ENCODE results near the gene DEFB132. TPM values are rescaled to one million over a fixed set of nuclear protein-coding genes. Genes with fewer than 3 reads are reported as not detected.

The DEFB132 gene, protein sequence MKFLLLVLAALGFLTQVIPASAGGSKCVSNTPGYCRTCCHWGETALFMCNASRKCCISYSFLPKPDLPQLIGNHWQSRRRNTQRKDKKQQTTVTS
- not detected for polyA plus RNA-seq (2013, experiment 1 of 2)
- polyA plus RNA-seq (2013, experiment 2 of 2) = not detected

DNA sequence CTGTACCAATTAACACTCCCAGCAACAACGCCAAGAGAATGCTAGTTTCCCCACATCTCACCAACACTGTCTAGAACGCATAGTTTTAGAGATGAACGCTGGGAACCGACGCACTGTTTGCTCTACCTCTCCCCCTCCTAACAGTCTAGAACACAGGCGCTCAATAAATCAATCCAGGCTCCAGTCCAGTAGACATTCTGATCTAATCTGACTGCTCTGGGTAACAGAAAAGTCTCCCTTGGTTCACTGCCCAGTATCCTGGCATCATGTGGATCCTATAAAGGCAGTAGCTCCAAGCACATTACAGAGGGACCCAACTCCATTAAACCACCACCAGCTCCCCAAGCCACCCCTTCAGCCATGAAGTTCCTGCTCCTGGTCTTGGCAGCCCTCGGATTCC, at the start of gene DEFB132:
Gene DEFB132, plus strand, starts transcription at position 306 of the 400 bp plus-strand sequence. Its CDS starts 55 bp downstream, at position 361.
- H4K5ac ChIP-seq (ENCODE audit: low read length) = no peak within 1 kb of the TSS
- H3K79me2 ChIP-seq (ENCODE audit: control insufficient read depth, insufficient read depth, low read length) = no peaks in the 10 kb centered on the region
- H3K4me3 ChIP-seq (ENCODE audit: low read length) = no peak within 1 kb of the TSS
- no peak within 1 kb of the TSS for H4K8ac ChIP-seq (ENCODE audit: low read depth, low read length)
- no peaks in the 10 kb centered on the region for H3K79me1 ChIP-seq (ENCODE audit: low read length)
- WGBS (ENCODE audit: extremely low coverage, insufficient coverage, low lambda C conversion rate) = no CpG with 5 or more reads among the region's 7 CpGs
- no peak within 1 kb of the TSS for H3K4ac ChIP-seq (ENCODE audit: low read depth, low read length)
- no peak within 1 kb of the TSS for H3K9ac ChIP-seq (ENCODE audit: low read length)
- DNase-seq = no peak
- no peak within 1 kb of the TSS for H2BK15ac ChIP-seq (replicated peaks; ENCODE audit: low read depth)
- no peak within 1 kb of the TSS for H3K56ac ChIP-seq (ENCODE audit: low read length)
- no peak within 1 kb of the TSS for H3K4me2 ChIP-seq (ENCODE audit: low read length)
- peaks cover 4% of the 10 kb centered on the region for H3K27me3 ChIP-seq (ENCODE audit: insufficient read depth, low read length, poor library complexity)
- H2BK5ac ChIP-seq (ENCODE audit: low read length) = no peak within 1 kb of the TSS
- no peak within 1 kb of the TSS for H2BK120ac ChIP-seq (ENCODE audit: low read depth, low read length)
- no peaks in the 10 kb centered on the region for H3K4me1 ChIP-seq (ENCODE audit: control insufficient read depth, low read depth, low read length)
- no peak within 1 kb of the TSS for H3K27ac ChIP-seq (ENCODE audit: low read depth, low read length)
- no peaks in the 10 kb centered on the region for H3K36me3 ChIP-seq (ENCODE audit: control insufficient read depth, insufficient read depth, low read length)
- no peak within 1 kb of the TSS for H3K23ac ChIP-seq (ENCODE audit: low read length)
- no peak within 1 kb of the TSS for H3K18ac ChIP-seq (ENCODE audit: low read length)
- H2AK5ac ChIP-seq (ENCODE audit: low read length) = no peak within 1 kb of the TSS

DNA sequence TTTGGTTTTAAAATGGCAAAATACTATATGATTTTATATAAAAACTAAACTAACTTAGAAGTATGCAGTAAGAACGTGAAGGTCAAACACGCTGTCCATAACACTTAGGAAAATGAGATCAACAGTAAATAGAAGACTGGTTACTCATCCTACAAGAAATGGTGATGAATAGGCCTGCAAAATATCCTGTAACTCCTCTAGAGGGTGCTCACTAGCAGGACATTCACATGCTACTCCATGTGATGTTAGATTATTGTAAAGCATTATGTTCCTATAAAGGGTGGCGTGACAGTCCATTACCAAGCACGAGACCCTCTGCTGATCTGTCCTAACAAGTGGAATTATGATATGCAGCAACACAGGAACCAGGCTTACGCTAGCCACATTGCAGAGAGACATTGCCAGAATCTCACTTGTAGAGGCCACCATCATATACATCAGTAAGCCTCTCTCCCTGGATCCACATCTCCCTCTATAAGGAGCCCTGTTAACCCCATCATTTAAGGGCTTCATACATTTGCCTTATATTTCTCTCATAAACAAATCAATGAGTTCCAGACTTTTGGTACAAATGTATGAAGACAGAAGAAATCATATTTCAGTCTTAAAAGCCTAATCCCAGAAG, 48.5 kb upstream of the DEFB132 start:
- Histone ChIP-seq H4K8ac (ENCODE audit: low read depth, low read length) (no peak overlapping the region), H3K56ac (ENCODE audit: low read length) (no peak overlapping the region), H3K4me3 (ENCODE audit: low read length) (no peak overlapping the region), H2AK5ac (ENCODE audit: low read length) (no peak overlapping the region), H2BK15ac (replicated peaks; ENCODE audit: low read depth) (no peak overlapping the region), H3K23ac (ENCODE audit: low read length) (no peak overlapping the region), H3K9ac (ENCODE audit: low read length) (no peak overlapping the region), H3K18ac (ENCODE audit: low read length) (no peak overlapping the region), H3K27ac (ENCODE audit: low read depth, low read length) (no peak overlapping the region), H2BK120ac (ENCODE audit: low read depth, low read length) (no peak overlapping the region), H3K4ac (ENCODE audit: low read depth, low read length) (no peak overlapping the region), H3K4me2 (ENCODE audit: low read length) (no peak overlapping the region), H3K36me3 (ENCODE audit: control insufficient read depth, insufficient read depth, low read length) (no peaks in the 10 kb centered on the region), H3K27me3 (ENCODE audit: insufficient read depth, low read length, poor library complexity) (no peaks in the 10 kb centered on the region), H3K4me1 (ENCODE audit: control insufficient read depth, low read depth, low read length) (no peaks in the 10 kb centered on the region), H2BK5ac (ENCODE audit: low read length) (no peak overlapping the region), H3K79me2 (ENCODE audit: control insufficient read depth, insufficient read depth, low read length) (no peaks in the 10 kb centered on the region), H4K5ac (ENCODE audit: low read length) (no peak overlapping the region), H3K79me1 (ENCODE audit: low read length) (no peaks in the 10 kb centered on the region)
- no CpG with 5 or more reads among the region's 5 CpGs for WGBS (ENCODE audit: extremely low coverage, insufficient coverage, low lambda C conversion rate)
- DNase-seq = peak; percentile 54

DNA sequence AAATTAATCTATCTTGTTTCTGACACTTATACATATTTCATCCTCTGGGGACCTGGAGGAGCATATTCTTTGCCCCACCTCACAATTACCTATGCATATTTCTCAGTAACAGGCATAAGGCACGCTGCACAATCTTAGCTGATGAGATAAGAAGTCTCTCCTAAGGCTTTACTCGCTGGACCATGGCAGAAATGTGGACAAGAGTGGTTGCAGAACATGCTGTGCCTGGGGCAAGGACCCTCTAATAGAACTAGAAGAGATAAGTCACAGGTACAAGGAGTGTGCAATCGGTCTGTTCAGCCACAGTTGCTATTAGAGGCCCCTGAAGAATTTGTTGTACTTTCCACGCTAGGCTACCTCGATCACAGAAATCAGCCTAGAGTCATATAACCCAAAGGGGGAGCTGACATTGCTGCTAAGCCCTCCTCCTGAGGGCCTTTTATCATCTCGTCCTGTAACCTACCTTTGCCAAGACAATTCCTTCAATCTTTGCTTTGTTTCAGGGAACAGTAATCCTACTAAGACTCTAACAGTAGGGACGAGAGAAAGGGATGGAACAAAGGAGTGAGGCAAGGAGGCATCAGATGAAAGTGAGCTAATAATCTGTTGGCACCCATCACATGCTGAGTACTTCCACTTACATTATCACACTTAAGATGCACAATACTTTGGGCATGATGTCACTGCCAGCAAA, 46.6 kb upstream of the DEFB132 start:
- WGBS (ENCODE audit: extremely low coverage, insufficient coverage, low lambda C conversion rate) = no CpG with 5 or more reads among the region's 7 CpGs
- no peak overlapping the region for H4K5ac ChIP-seq (ENCODE audit: low read length)

DNA sequence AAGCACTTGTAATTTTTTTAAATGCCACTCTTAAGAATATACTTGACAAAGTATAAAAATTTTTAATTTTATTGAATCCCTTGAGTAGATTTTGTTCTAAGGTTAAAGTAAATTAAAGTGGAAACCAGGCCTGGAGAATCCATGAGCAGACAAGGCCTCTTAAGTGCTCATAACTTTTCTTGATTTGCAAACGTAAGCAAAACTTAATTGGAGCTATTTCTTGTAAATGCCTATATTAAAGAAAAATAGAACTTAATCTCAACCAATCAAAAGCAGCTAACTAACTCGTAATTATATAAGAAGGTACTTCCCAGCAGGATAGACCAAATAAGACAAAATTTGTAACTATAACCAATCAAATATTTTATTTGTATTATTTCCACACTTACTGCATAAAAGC, 43.1 kb upstream of the DEFB132 start:
- H4K8ac ChIP-seq (ENCODE audit: low read depth, low read length) = no peak overlapping the region

More for the DNA sequence above, 46.6 kb upstream of the DEFB132 start:
- H3K9ac ChIP-seq (ENCODE audit: low read length) = no peak overlapping the region
- H3K23ac ChIP-seq (ENCODE audit: low read length) = no peak overlapping the region
- no peak overlapping the region for H2BK5ac ChIP-seq (ENCODE audit: low read length)
- H3K79me2 ChIP-seq (ENCODE audit: control insufficient read depth, insufficient read depth, low read length) = no peaks in the 10 kb centered on the region
- H3K4me1 ChIP-seq (ENCODE audit: control insufficient read depth, low read depth, low read length) = no peaks in the 10 kb centered on the region
- no peak overlapping the region for H2AK5ac ChIP-seq (ENCODE audit: low read length)
- H2BK15ac ChIP-seq (replicated peaks; ENCODE audit: low read depth) = no peak overlapping the region
- H3K4me2 ChIP-seq (ENCODE audit: low read length) = no peak overlapping the region
- no peak overlapping the region for H3K18ac ChIP-seq (ENCODE audit: low read length)
- H3K79me1 ChIP-seq (ENCODE audit: low read length) = no peaks in the 10 kb centered on the region
- no peak overlapping the region for H2BK120ac ChIP-seq (ENCODE audit: low read depth, low read length)
- H3K36me3 ChIP-seq (ENCODE audit: control insufficient read depth, insufficient read depth, low read length) = no peaks in the 10 kb centered on the region
- DNase-seq = peak; percentile 0
- H3K56ac ChIP-seq (ENCODE audit: low read length) = no peak overlapping the region
- H3K27me3 ChIP-seq (ENCODE audit: insufficient read depth, low read length, poor library complexity) = no peaks in the 10 kb centered on the region
- no peak overlapping the region for H3K4ac ChIP-seq (ENCODE audit: low read depth, low read length)
- H4K8ac ChIP-seq (ENCODE audit: low read depth, low read length) = no peak overlapping the region
- H3K27ac ChIP-seq (ENCODE audit: low read depth, low read length) = no peak overlapping the region
- no peak overlapping the region for H3K4me3 ChIP-seq (ENCODE audit: low read length)

DNA sequence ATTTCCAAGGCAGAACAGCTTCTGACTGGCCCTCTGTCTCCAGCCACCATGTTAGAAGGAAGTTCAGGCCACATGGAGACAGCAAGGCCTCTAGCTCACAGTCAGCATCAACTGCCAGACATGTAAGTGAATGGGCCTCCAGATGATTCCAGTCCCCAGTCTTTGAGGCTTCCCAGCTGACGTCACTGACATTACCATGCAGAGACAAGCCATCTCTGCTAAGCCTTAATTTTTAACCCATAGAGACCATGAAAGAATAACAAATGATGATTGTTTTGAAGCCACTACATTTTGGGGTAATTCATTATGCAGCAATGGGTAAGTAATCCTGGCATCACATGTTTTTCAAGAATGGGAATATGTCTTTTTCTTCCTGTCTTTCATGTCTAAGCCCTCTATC, 41.7 kb upstream of the DEFB132 start:
- Histone ChIP-seq H4K8ac (ENCODE audit: low read depth, low read length) (no peak overlapping the region), H3K4me3 (ENCODE audit: low read length) (no peak overlapping the region), H3K79me2 (ENCODE audit: control insufficient read depth, insufficient read depth, low read length) (no peaks in the 10 kb centered on the region), H2BK15ac (replicated peaks; ENCODE audit: low read depth) (no peak overlapping the region), H2AK5ac (ENCODE audit: low read length) (no peak overlapping the region), H3K27ac (ENCODE audit: low read depth, low read length) (no peak overlapping the region), H3K9ac (ENCODE audit: low read length) (no peak overlapping the region), H3K4me1 (ENCODE audit: control insufficient read depth, low read depth, low read length) (no peaks in the 10 kb centered on the region), H4K5ac (ENCODE audit: low read length) (no peak overlapping the region), H3K4ac (ENCODE audit: low read depth, low read length) (no peak overlapping the region), H3K56ac (ENCODE audit: low read length) (no peak overlapping the region), H3K18ac (ENCODE audit: low read length) (no peak overlapping the region), H3K23ac (ENCODE audit: low read length) (no peak overlapping the region), H2BK120ac (ENCODE audit: low read depth, low read length) (no peak overlapping the region), H3K79me1 (ENCODE audit: low read length) (no peaks in the 10 kb centered on the region), H3K4me2 (ENCODE audit: low read length) (no peak overlapping the region), H2BK5ac (ENCODE audit: low read length) (no peak overlapping the region), H3K36me3 (ENCODE audit: control insufficient read depth, insufficient read depth, low read length) (no peaks in the 10 kb centered on the region), H3K27me3 (ENCODE audit: insufficient read depth, low read length, poor library complexity) (no peaks in the 10 kb centered on the region)
- DNase-seq = no peak
- no CpG with 5 or more reads among the region's 1 CpG for WGBS (ENCODE audit: extremely low coverage, insufficient coverage, low lambda C conversion rate)

More for the DNA sequence above, 43.1 kb upstream of the DEFB132 start:
- Histone ChIP-seq H3K23ac (ENCODE audit: low read length) (no peak overlapping the region), H3K27me3 (ENCODE audit: insufficient read depth, low read length, poor library complexity) (no peaks in the 10 kb centered on the region), H3K4me2 (ENCODE audit: low read length) (no peak overlapping the region), H3K79me2 (ENCODE audit: control insufficient read depth, insufficient read depth, low read length) (no peaks in the 10 kb centered on the region), H3K56ac (ENCODE audit: low read length) (no peak overlapping the region), H2AK5ac (ENCODE audit: low read length) (no peak overlapping the region), H3K27ac (ENCODE audit: low read depth, low read length) (no peak overlapping the region), H2BK5ac (ENCODE audit: low read length) (no peak overlapping the region), H2BK15ac (replicated peaks; ENCODE audit: low read depth) (no peak overlapping the region), H3K4ac (ENCODE audit: low read depth, low read length) (no peak overlapping the region), H3K4me3 (ENCODE audit: low read length) (no peak overlapping the region), H2BK120ac (ENCODE audit: low read depth, low read length) (no peak overlapping the region), H3K18ac (ENCODE audit: low read length) (no peak overlapping the region), H3K9ac (ENCODE audit: low read length) (no peak overlapping the region), H3K36me3 (ENCODE audit: control insufficient read depth, insufficient read depth, low read length) (no peaks in the 10 kb centered on the region), H3K79me1 (ENCODE audit: low read length) (no peaks in the 10 kb centered on the region), H3K4me1 (ENCODE audit: control insufficient read depth, low read depth, low read length) (no peaks in the 10 kb centered on the region), H4K5ac (ENCODE audit: low read length) (no peak overlapping the region)
- no peak for DNase-seq
- no CpG with 5 or more reads among the region's 2 CpGs for WGBS (ENCODE audit: extremely low coverage, insufficient coverage, low lambda C conversion rate)
